Heart left ventricle (tissue), 16 donors: ENCODE results near the gene MC2R. TPM values are rescaled to one million over a fixed set of nuclear protein-coding genes. Genes with fewer than 3 reads are reported as not detected.

Experiments
- ATAC-seq, 4 donors: fragments of 200-7000 bp; cut with Tn5 transposase; one replicate each; pipeline ENCODE4 v1.9.1; 2020 to 2022; ENCODE audit warnings: moderate library complexity in 4 of 4, mild to moderate bottlenecking in 3 of 4, moderate number of reproducible peaks in 1 of 4
- DNase-seq, 5 donors: peaks; one replicate each; pipeline ENCODE4 v3.0.0-alpha.2; 2020
- H3K27ac ChIP-seq, 12 donors: fragments of 200-600 bp; sonication (generic) in 4 of 12; one replicate each; pipeline versions ENCODE4 v1.5.0 to v1.8.0; 2016 to 2022; ENCODE audit warnings: mild to moderate bottlenecking in 2 of 12
- H3K27me3 ChIP-seq, 9 donors: fragments of 200-600 bp; sonication (generic) in 2 of 9; one replicate each; pipeline versions ENCODE4 v1.5.1 to v1.8.0; 2016 to 2022; ENCODE audit warnings: mild to moderate bottlenecking in 3 of 9
- H3K36me3 ChIP-seq, 9 donors: fragments of 200-600 bp; sonication (generic) in 2 of 9; one replicate each; pipeline versions ENCODE4 v1.5.0 to v1.8.0; 2018 to 2022; ENCODE audit warnings: mild to moderate bottlenecking in 2 of 9
- H3K4me1 ChIP-seq, 12 donors: fragments of 200-600 bp; sonication (generic) in 4 of 12; one replicate each; pipeline versions ENCODE4 v1.5.0 to v1.8.0; 2016 to 2022; ENCODE audit warnings: mild to moderate bottlenecking in 3 of 12
- H3K4me3 ChIP-seq, 12 donors: fragments of 200-600 bp; sonication (generic) in 4 of 12; one replicate each; pipeline versions ENCODE4 v1.5.0 to v1.8.0; 2017 to 2022; ENCODE audit warnings: mild to moderate bottlenecking in 9 of 12, moderate library complexity in 4 of 12
- H3K9me3 ChIP-seq, 12 donors: fragments of 200-600 bp; sonication (generic) in 4 of 12; one replicate each; pipeline versions ENCODE4 v1.5.0 to v1.8.0; 2016 to 2022; ENCODE audit warnings: mild to moderate bottlenecking in 1 of 12
- CTCF ChIP-seq, 12 donors: fragments of 200-600 bp; sonication (generic) in 4 of 12; IDR thresholded peaks; one replicate each; pipeline versions ENCODE4 v1.5.0 to v1.8.0; 2018 to 2022; ENCODE audit warnings: antibody characterized with exemption in 12 of 12, mild to moderate bottlenecking in 5 of 12
- POLR2A ChIP-seq, 2 donors: fragments of 450-650 bp; IDR thresholded peaks; one replicate each; pipeline ENCODE4 v1.6.1; 2017; ENCODE audit warnings: antibody characterized with exemption in 2 of 2, mild to moderate bottlenecking in 2 of 2, moderate library complexity in 2 of 2
- WGBS, 4 donors: extraction: QIAGEN DNeasy Blood & Tissue Kit in 2 of 4; methylation state at CpG; one replicate each; pipeline versions ENCODE4 v1.1.5 to v1.1.7; 2013 to 2018; 5-methylcytosine and 5-hydroxymethylcytosine counted together
- intact Hi-C, 10 donors: fragments of 100-400 bp; cut with DNase I; formaldehyde crosslinking; loops; one replicate each; pipeline versions ENCODE4 v1.11.1 to v1.14.2; 2022
- polyA plus RNA-seq, 2 donors: library from polyadenylated mRNA; stranded (reverse); fragments of 200-250 nt; gene quantifications; one replicate each; pipeline ENCODE4 v1.2.3, GENCODE V29; 2013
- total RNA-seq, 9 donors: library from RNA; depleted of rRNA in 2 of 9; stranded (reverse); fragments of >200 nt in 2 of 9; fragmentation: NEBNext Ultra II Directional in 3 of 9; extraction: Animal tissue kit (Norgen Biotek cat#: 25700) in 3 of 9; gene quantifications; one replicate each; pipeline versions ENCODE4 v1.1.0 to v1.2.4, GENCODE V29; 2016 to 2023
- donor health status: ischemic (EF 13 %, LVEDD 7.1; RV severe dilation, severe dysfunction).
- donor health status: healthy with polysubstance abuse.
- donor health status: DM: no; HTN: yes; CAD: no.
- donor health status: DM: no; HTN: no; CAD: no.
- donor health status: ischemic (EF 25% LVEDD 6.9; RV normal size, moderate dysfunction).
- donor health status: ischemic (EF 25% LVEDD 5.7; RV mildly dilated, moderate dysfunction).
- donor health status: healthy.
- donor health status: DM: yes; HTN: yes; CAD: no.
- donor health status: ischemic (EF 35%, LVEDD 5.7; RV mildly dilated, moderate dysfunction).
- donor health status: nonischemic (EF 11% LVEDD 7.7; RV severe dilation, severe dysfunction).
- donor health status: DM: yes; HTN: yes; CAD: no.
- donor health status: PGD.
- donor health status: ischemic (EF 29% LVEDD 5.4; RV normal size, mild dysfunction).
- donor health status: nonischemic (EF 23%, LVEDD 6.1; RV moderate dilation, normal function).

Gene MC2R
- total and polyA plus RNA-seq, 11 donors = not detected

GRCh38 chr18:13836559-13836958 is 78.8 kb downstream of the MC2R start:
- 91 to 96% (median 95%) methylated on average over 22 of the region's 22 CpGs for WGBS, 4 donors

GRCh38 chr18:13835202-13835601 is 80.1 kb downstream of the MC2R start:
- no peak for ATAC-seq
- Histone ChIP-seq H3K4me3 (no peak overlapping the region), H3K36me3 (no peaks in the 10 kb centered on the region), H3K27me3 (peaks cover 0 to 27% (median 7%) of the 10 kb centered on the region in 9 donors), H3K4me1 (no peaks in the 10 kb centered on the region), H3K27ac (no peak overlapping the region), H3K9me3 (no peaks in the 10 kb centered on the region)
- intact Hi-C loops = loop anchor here in 2 of 10 donors (10.0 kb wide), 2 partner anchors 60 to 560 kb away; no protein-coding TSS in a partner anchor
- 62 to 73% (median 71%) methylated on average over 5 to 6 of the region's 6 CpGs for WGBS, 4 donors
- TF ChIP-seq CTCF (IDR thresholded peaks at IDR 0.05) (no peak), POLR2A (IDR thresholded peaks at IDR 0.05) (no peak)
- DNase-seq = no peak

More at GRCh38 chr18:13836559-13836958, 78.8 kb downstream of the MC2R start:
- intact Hi-C loops = loop anchor here in 2 of 10 donors (10.0 kb wide), 2 partner anchors 58 to 558 kb away; no protein-coding TSS in a partner anchor
- no peaks in the 10 kb centered on the region for H3K9me3 ChIP-seq
- ATAC-seq (no peak), DNase-seq (no peak)
- no peaks in the 10 kb centered on the region for H3K36me3 ChIP-seq
- TF ChIP-seq POLR2A (IDR thresholded peaks at IDR 0.05) (no peak), CTCF (IDR thresholded peaks at IDR 0.05) (no peak)
- peaks cover 0 to 26% (median 0%) of the 10 kb centered on the region in 9 donors for H3K27me3 ChIP-seq
- no peak overlapping the region for H3K27ac ChIP-seq
- H3K4me1 ChIP-seq = no peaks in the 10 kb centered on the region
- no peak overlapping the region for H3K4me3 ChIP-seq

GRCh38 chr18:13834496-13835015 is 80.8 kb downstream of the MC2R start:
- no peak for ATAC-seq
- intact Hi-C loops = loop anchor here in 2 of 10 donors (10.0 kb wide), 2 partner anchors 60 to 560 kb away; no protein-coding TSS in a partner anchor
- Histone ChIP-seq H3K9me3 (no peaks in the 10 kb centered on the region), H3K4me1 (no peaks in the 10 kb centered on the region), H3K27ac (no peak overlapping the region), H3K4me3 (no peak overlapping the region), H3K27me3 (peaks cover 0 to 30% (median 7%) of the 10 kb centered on the region in 9 donors), H3K36me3 (no peaks in the 10 kb centered on the region)
- TF ChIP-seq POLR2A (IDR thresholded peaks at IDR 0.05) (no peak), CTCF (IDR thresholded peaks at IDR 0.05) (no peak)
- no peak for DNase-seq
- WGBS, 4 donors = 62 to 70% (median 68%) methylated on average over 8 of the region's 8 CpGs

Other genes starting within 250 kb of the MC2R start
- gene FAM210A, start 189.0 kb downstream of the MC2R start, total RNA-seq = 10 to 100 TPM; 29.3 to 66.4 (median 48.7) TPM
- gene FAM210A, start 189.0 kb downstream of the MC2R start, polyA plus RNA-seq = 10 to 100 TPM; 14.0 to 26.1 TPM
- gene RNMT, start 188.9 kb downstream of the MC2R start, total RNA-seq = 10 to 100 TPM; 19.9 to 38.0 (median 26.6) TPM
- 10 to 100 TPM; 14.8 to 18.2 TPM for gene RNMT, start 188.9 kb downstream of the MC2R start, polyA plus RNA-seq
- gene MC5R, start 91.4 kb downstream of the MC2R start, total RNA-seq = not detected
- gene MC5R, start 91.4 kb downstream of the MC2R start, polyA plus RNA-seq = not detected
- gene ZNF519, start 216.9 kb upstream of the MC2R start, total RNA-seq = 1 to 10 TPM; 1.1 to 6.3 (median 3.1) TPM
- gene ZNF519, start 216.9 kb upstream of the MC2R start, polyA plus RNA-seq = 1 to 10 TPM in 1 of 2 donors, under 1 TPM in 1; 0.97 to 1.4 TPM